NOMO-1 treated with DMSO at 0.1 percent for 48 hours (cell line): ENCODE measurements around the gene TWF2.

Source experiments
- DNase-seq: peaks from one replicate; lab custom pipeline; 2025; ENCODE audit not compliant: unreplicated experiment; lab: John Stamatoyannopoulos, UW

Gene TWF2

DNA sequence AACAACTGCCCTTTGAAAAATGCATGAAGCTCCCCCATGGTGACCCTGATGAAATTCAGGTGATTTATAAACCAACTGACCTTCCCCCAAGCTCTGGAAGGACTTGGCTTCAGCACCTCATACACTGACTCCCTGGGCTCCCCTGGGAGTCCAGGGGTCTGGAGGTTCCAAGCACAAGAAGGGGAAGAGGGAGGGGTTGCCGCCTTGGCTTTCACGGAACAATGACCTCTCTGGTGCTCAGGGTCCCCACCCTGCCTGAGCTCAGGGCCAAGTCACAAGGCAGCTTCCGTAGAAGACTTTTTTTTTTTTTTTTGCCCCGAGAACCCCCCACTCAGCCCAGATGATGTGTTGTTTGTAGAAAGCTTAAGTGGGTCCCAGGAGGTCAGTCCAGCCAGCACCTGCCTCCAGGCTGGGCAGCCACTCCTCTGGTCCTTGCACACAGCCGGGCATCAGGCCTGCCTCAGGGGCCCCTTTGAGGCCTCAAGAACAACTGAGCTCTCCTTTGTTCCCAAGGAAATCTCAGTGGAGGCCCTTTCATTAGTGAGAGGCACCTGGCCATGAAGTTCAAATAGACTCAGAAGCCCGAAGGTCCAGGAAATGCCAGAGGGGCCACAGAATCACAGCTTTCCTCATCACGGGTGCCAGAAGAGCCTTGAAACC is 55.0 kb downstream of the TWF2 start:
- DNase-seq, result no peak

DNA sequence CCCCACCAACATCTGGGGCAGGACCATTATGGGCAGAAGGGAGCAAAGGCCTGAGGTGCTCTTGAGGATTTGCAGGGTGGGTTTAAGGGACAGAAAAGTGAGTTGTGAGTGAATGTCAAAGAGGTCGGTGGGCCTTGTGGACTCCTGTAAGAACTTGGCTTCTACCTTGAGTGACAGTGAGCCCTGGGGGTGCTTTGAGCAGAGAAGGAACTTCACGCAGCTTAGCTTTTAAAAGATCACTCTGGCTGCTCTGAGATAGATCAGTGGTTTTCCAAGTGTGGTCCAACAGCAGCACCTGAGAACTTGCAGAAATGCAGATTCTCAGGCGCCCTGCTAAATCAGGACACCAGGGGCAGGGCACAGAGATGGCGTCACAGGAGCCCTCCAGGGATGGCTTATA is 56.3 kb downstream of the TWF2 start:
- no peak for DNase-seq

GRCh38 chr3:52182196-52182595 is 56.8 kb downstream of the TWF2 start:
- DNase-seq, result no peak

GRCh38 chr3:52181543-52181942 is 57.4 kb downstream of the TWF2 start:
- DNase-seq, result no peak
